WTC11 (cell line): ENCODE results near the gene DPH5. TPM values are rescaled to one million over a fixed set of nuclear protein-coding genes. Genes with fewer than 3 reads are reported as not detected.

ENCODE experiments used
- ATAC-seq: fragments of 200-7000 bp; cut with Tn5 transposase; 2 replicates; pipeline ENCODE4 v1.10.0; 2021; ENCODE audit warnings: mild to moderate bottlenecking, moderate library complexity
- CTCF ChIA-PET: fragments of 300-600 bp; sonication (Branson Sonifier 250); formaldehyde crosslinking; loops from one replicate; lab custom pipeline; 2021; ENCODE audit warnings: antibody characterized with exemption; lab: Charles Lee
- POLR2A ChIA-PET: fragments of 350-600 bp; sonication (Branson Sonifier 250); formaldehyde crosslinking; loops from one replicate; lab custom pipeline; 2021; ENCODE audit warnings: antibody characterized with exemption; lab: Charles Lee
- DNase-seq: peaks from one replicate; pipeline ENCODE4 v3.0.0; 2021; ENCODE audit warnings: low spot score
- H3K27ac Mint-ChIP-seq: 2 replicates; pipeline ENCODE4 v1.8.0; 2021; ENCODE audit warnings: mixed read lengths
- H3K27me3 Mint-ChIP-seq: 2 replicates; pipeline ENCODE4 v1.8.0; 2021; ENCODE audit warnings: low read depth, mild to moderate bottlenecking, moderate library complexity, mixed read lengths
- H3K36me3 Mint-ChIP-seq: 2 replicates; pipeline ENCODE4 v1.8.0; 2021; ENCODE audit warnings: mixed read lengths
- H3K4me1 Mint-ChIP-seq: 2 replicates; pipeline ENCODE4 v1.8.0; 2022; ENCODE audit warnings: mixed read lengths
- H3K4me3 Mint-ChIP-seq: 2 replicates; pipeline ENCODE4 v1.8.0; 2021; ENCODE audit warnings: mild to moderate bottlenecking, moderate library complexity, mixed read lengths
- H3K9me3 Mint-ChIP-seq: 2 replicates; pipeline ENCODE4 v1.8.0; 2021; ENCODE audit warnings: mixed read lengths
- CREM ChIP-seq: sonication (generic); formaldehyde crosslinking; IDR thresholded peaks from 2 replicates; pipeline ENCODE4 v1.8.1; 2022; ENCODE audit warnings: mild to moderate bottlenecking, missing genetic modification reagents, moderate library complexity
- ELF4 ChIP-seq: sonication (generic); formaldehyde crosslinking; IDR thresholded peaks from 2 replicates; pipeline ENCODE4 v1.8.1; 2022; ENCODE audit warnings: low read depth, mild to moderate bottlenecking, moderate library complexity, missing genetic modification reagents
- ESRRA ChIP-seq: sonication (generic); formaldehyde crosslinking; IDR thresholded peaks from 2 replicates; pipeline ENCODE4 v1.8.1; 2022; ENCODE audit warnings: mild to moderate bottlenecking, missing genetic modification reagents, borderline replicate concordance
- ETV6 ChIP-seq: sonication (generic); formaldehyde crosslinking; IDR thresholded peaks from 2 replicates; pipeline ENCODE4 v1.8.1; 2022; ENCODE audit warnings: mild to moderate bottlenecking, missing genetic modification reagents
- HMGA2 ChIP-seq: fragments of 250-450 bp; sonication (Bioruptor Pico); IDR thresholded peaks from 2 replicates; pipeline ENCODE4 v1.4.0; 2021; ENCODE audit warnings: mild to moderate bottlenecking, moderate library complexity
- IRF2 ChIP-seq: sonication (generic); formaldehyde crosslinking; IDR thresholded peaks from 2 replicates; pipeline ENCODE4 v1.8.0; 2022; ENCODE audit warnings: low read depth, missing genetic modification reagents, borderline replicate concordance
- KAT7 ChIP-seq: sonication (generic); formaldehyde crosslinking; IDR thresholded peaks from 2 replicates; pipeline ENCODE4 v1.8.1; 2023; ENCODE audit warnings: missing genetic modification reagents, mild to moderate bottlenecking, borderline replicate concordance
- MYBL2 ChIP-seq: sonication (generic); formaldehyde crosslinking; IDR thresholded peaks from 2 replicates; pipeline ENCODE4 v1.8.1; 2023; ENCODE audit warnings: mild to moderate bottlenecking, moderate library complexity, missing genetic modification reagents
- NR1H2 ChIP-seq: sonication (generic); formaldehyde crosslinking; IDR thresholded peaks from 2 replicates; pipeline ENCODE4 v1.9.0; 2021; ENCODE audit warnings: mild to moderate bottlenecking, moderate library complexity, missing genetic modification reagents
- NR3C1 ChIP-seq: sonication (generic); formaldehyde crosslinking; conservative IDR thresholded peaks from 2 replicates; pipeline ENCODE4 v1.8.1; 2023; ENCODE audit warnings: low read depth, mild to moderate bottlenecking, missing genetic modification reagents
- PRDM15 ChIP-seq: sonication (generic); formaldehyde crosslinking; IDR thresholded peaks from 2 replicates; pipeline ENCODE4 v1.8.0; 2022; ENCODE audit warnings: missing genetic modification reagents
- SMAD3 ChIP-seq: sonication (generic); formaldehyde crosslinking; IDR thresholded peaks from 2 replicates; pipeline ENCODE4 v1.8.0; 2022; ENCODE audit warnings: missing genetic modification reagents, mild to moderate bottlenecking, borderline replicate concordance
- SMAD4 ChIP-seq: sonication (generic); formaldehyde crosslinking; IDR thresholded peaks from 2 replicates; pipeline ENCODE4 v1.8.0; 2022; ENCODE audit warnings: mild to moderate bottlenecking, missing genetic modification reagents
- TEAD1 ChIP-seq: sonication (generic); formaldehyde crosslinking; IDR thresholded peaks from 2 replicates; pipeline ENCODE4 v1.8.0; 2022; ENCODE audit warnings: mild to moderate bottlenecking, missing genetic modification reagents
- TEAD4 ChIP-seq: sonication (generic); formaldehyde crosslinking; IDR thresholded peaks from 2 replicates; pipeline ENCODE4 v1.8.0; 2022; ENCODE audit warnings: mild to moderate bottlenecking, missing genetic modification reagents
- ZNF317 ChIP-seq: sonication (generic); formaldehyde crosslinking; IDR thresholded peaks from 2 replicates; pipeline ENCODE4 v1.8.1; 2023; ENCODE audit warnings: low read depth, mild to moderate bottlenecking, moderate library complexity, missing genetic modification reagents, borderline replicate concordance
- ZNF532 ChIP-seq: fragments of 250-450 bp; sonication (Bioruptor Pico); IDR thresholded peaks from 2 replicates; pipeline ENCODE4 v1.9.0; 2021; ENCODE audit warnings: mild to moderate bottlenecking, borderline replicate concordance
- ZSCAN18 ChIP-seq: fragments of 250-450 bp; sonication (Bioruptor Pico); IDR thresholded peaks from 2 replicates; pipeline ENCODE4 v2.1.2; 2022; ENCODE audit warnings: mild to moderate bottlenecking, moderate library complexity
- total RNA-seq: library from RNA; stranded (reverse); gene quantifications from 3 replicates; pipeline ENCODE4 v1.2.3, GENCODE V29; 2021
- TF ChIP-seq, protein P1 (sequence below): sonication (generic); formaldehyde crosslinking; IDR thresholded peaks from 2 replicates; pipeline ENCODE4 v1.8.0; 2022; ENCODE audit warnings: mild to moderate bottlenecking, missing genetic modification reagents

The DPH5 gene
- total RNA-seq, 1 experiment from 2014 or later: 64.8 TPM

DNA sequence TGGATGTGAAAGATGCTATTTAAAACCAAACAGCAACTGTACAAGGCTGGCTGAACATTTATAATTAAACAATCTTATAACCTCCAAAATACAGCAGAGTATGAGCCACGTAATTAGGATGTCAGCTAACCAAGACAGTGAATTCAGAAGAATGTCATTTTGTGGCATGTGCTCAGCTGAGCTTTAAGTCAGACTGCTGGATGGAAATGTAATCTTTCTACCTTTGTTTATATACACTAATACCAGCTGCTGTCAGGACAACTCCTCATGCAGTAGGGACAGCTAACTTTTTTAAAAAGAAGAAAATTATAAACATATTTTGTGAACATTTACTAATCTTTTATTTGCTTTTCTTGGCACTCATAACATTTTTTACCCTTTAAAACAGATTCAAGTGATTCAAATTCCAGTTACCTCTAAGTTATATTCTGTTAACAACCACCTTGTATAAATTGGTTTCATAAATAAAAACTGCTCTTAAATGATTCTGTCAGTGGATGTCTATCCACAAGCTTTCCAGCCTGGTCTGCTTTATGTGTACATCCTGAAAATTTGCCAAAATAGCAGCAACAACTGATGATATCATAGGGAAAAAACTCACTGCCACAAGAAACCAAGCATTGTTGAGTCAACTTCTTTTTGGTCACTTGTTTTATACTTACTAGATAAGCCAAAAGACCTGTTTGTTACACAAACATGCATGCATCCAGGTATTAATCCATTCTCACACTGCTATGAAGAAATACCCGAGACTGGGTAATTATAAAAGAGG is 36.1 kb downstream of the DPH5 start:
- ATAC-seq (no peak), DNase-seq (no peak)
- Mint-ChIP-seq H3K4me1 (no peaks in the 10 kb centered on the region), H3K4me3 (no peak overlapping the region), H3K36me3 (peaks cover 29% of the 10 kb centered on the region), H3K27me3 (no peaks in the 10 kb centered on the region), H3K9me3 (no peaks in the 10 kb centered on the region), H3K27ac (no peak overlapping the region)
- ChIA-PET CTCF (interaction anchor here (1.0 kb wide), 1 partner anchor 249 kb away, joined by 3 read pairs; no protein-coding TSS in a partner anchor), POLR2A (no interaction called here)
- TF ChIP-seq, protein P1, sequence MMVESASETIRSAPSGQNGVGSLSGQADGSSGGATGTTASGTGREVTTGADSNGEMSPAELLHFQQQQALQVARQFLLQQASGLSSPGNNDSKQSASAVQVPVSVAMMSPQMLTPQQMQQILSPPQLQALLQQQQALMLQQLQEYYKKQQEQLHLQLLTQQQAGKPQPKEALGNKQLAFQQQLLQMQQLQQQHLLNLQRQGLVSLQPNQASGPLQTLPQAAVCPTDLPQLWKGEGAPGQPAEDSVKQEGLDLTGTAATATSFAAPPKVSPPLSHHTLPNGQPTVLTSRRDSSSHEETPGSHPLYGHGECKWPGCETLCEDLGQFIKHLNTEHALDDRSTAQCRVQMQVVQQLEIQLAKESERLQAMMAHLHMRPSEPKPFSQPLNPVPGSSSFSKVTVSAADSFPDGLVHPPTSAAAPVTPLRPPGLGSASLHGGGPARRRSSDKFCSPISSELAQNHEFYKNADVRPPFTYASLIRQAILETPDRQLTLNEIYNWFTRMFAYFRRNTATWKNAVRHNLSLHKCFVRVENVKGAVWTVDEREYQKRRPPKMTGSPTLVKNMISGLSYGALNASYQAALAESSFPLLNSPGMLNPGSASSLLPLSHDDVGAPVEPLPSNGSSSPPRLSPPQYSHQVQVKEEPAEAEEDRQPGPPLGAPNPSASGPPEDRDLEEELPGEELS: no peak
- TF ChIP-seq TEAD4 (CRISPR knock-in tag) (no peak), ZNF532 (CRISPR knock-in tag) (no peak), TEAD1 (CRISPR knock-in tag) (no peak), SMAD3 (CRISPR knock-in tag) (no peak), NR3C1 (CRISPR knock-in tag) (no peak), ELF4 (CRISPR knock-in tag) (no peak), ZNF317 (no peak), SMAD4 (CRISPR knock-in tag) (no peak), NR1H2 (CRISPR knock-in tag) (no peak), IRF2 (CRISPR knock-in tag) (no peak)

DNA sequence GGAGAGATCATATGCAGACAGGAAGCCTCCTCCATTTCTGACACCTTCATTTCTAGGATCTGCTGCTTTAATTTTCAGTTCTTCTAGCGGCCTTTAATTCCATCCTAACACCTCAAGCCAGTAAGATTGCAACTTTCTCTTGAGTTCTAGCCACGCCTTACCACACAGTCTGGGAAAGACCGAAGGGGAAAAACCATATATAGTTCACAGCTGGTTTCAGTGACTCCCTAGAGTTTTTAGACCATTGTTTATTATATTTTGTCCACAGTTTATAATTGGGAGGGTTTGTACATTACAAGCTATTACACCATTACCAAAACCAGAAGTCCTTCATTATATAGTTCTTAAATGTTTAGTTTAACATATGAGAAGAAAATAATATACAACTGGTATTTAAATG is 37.5 kb downstream of the DPH5 start:
- H3K27me3 Mint-ChIP-seq: no peaks in the 10 kb centered on the region
- H3K4me3 Mint-ChIP-seq: no peak overlapping the region
- H3K27ac Mint-ChIP-seq: no peak overlapping the region
- ChIA-PET POLR2A (no interaction called here), CTCF (interaction anchor here (1.3 kb wide), 1 partner anchor 251 kb away, joined by 5 read pairs; no protein-coding TSS in a partner anchor)
- peaks cover 4% of the 10 kb centered on the region; the same call in 1 of the 2 replicates for H3K4me1 Mint-ChIP-seq
- TF ChIP-seq PRDM15 (CRISPR knock-in tag): no peak
- no peak for TF ChIP-seq HMGA2 (CRISPR knock-in tag)
- no peak for TF ChIP-seq MYBL2 (CRISPR knock-in tag)
- no peak for TF ChIP-seq ZSCAN18 (CRISPR knock-in tag)
- TF ChIP-seq ETV6 (CRISPR knock-in tag): no peak
- TF ChIP-seq ESRRA: no peak
- no peak for TF ChIP-seq CREM (CRISPR knock-in tag)
- TF ChIP-seq KAT7 (CRISPR knock-in tag): no peak
- ATAC-seq (no peak), DNase-seq (no peak)
- no peaks in the 10 kb centered on the region for H3K9me3 Mint-ChIP-seq
- H3K36me3 Mint-ChIP-seq: peaks cover 28% of the 10 kb centered on the region
